Stimulated activated CD8-positive, alpha-beta memory T cell treated with anti-CD3 and anti-CD28 coated beads, Interleukin-7, amount 100 ng/mL, for 4 hours (primary cell): ENCODE results near the gene SLC29A2.
"Not testable (repeated sequence)": the region's sequence is repeated elsewhere in the genome, so short reads cannot be mapped to it uniquely, and the experiment has no call there.

Source experiments
- DNase-seq, 2 donors: peaks; one replicate each; pipeline ENCODE4 v3.0.0-alpha.2; 2020; ENCODE audit warnings: low read depth in 2 of 2

The SLC29A2 gene

GRCh38 chr11:66386171-66387069 is 14.9 kb upstream of the SLC29A2 start:
- peak; percentile 58 to 73 for DNase-seq

- DNase-seq = not testable (repeated sequence)
Observed at GRCh38 chr11:66384316-66384715, 12.8 kb upstream of the SLC29A2 start.

- not testable (repeated sequence) for DNase-seq
Observed at GRCh38 chr11:66380264-66380663, 8.7 kb upstream of the SLC29A2 start.

- not testable (repeated sequence) for DNase-seq
Observed at GRCh38 chr11:66373690-66374287, 2.2 kb upstream of the SLC29A2 start.

GRCh38 chr11:66373265-66373664 is 1.7 kb upstream of the SLC29A2 start:
- no peak for DNase-seq

GRCh38 chr11:66369073-66369894 is 2.3 kb downstream of the SLC29A2 start:
- DNase-seq = no peak

- DNase-seq = no peak
Observed at GRCh38 chr11:66368484-66368883, 3.1 kb downstream of the SLC29A2 start.

- no peak for DNase-seq
Observed at GRCh38 chr11:66367561-66368312, 3.8 kb downstream of the SLC29A2 start.

- DNase-seq = no peak
Observed at GRCh38 chr11:66366844-66367477, 4.6 kb downstream of the SLC29A2 start.

GRCh38 chr11:66365711-66366619 is 5.6 kb downstream of the SLC29A2 start:
- DNase-seq = no peak

GRCh38 chr11:66365166-66365565 is 6.4 kb downstream of the SLC29A2 start:
- DNase-seq = no peak

- peak; percentile 26 to 32 for DNase-seq
Observed at GRCh38 chr11:66363805-66364535, 7.6 kb downstream of the SLC29A2 start.

GRCh38 chr11:66363187-66363601 is 8.4 kb downstream of the SLC29A2 start:
- DNase-seq = no peak

GRCh38 chr11:66362481-66363147 is 8.9 kb downstream of the SLC29A2 start:
- no peak for DNase-seq

GRCh38 chr11:66361502-66361941 is 10.0 kb downstream of the SLC29A2 start:
- DNase-seq = no peak

GRCh38 chr11:66360406-66361073 is 11.0 kb downstream of the SLC29A2 start:
- DNase-seq = no peak

- DNase-seq = no peak
Observed at GRCh38 chr11:66359662-66360087, 11.9 kb downstream of the SLC29A2 start.
